Measurements from ENCODE around the gene TAS2R14. TPM values are rescaled to one million over a fixed set of nuclear protein-coding genes. Genes with fewer than 3 reads are reported as not detected.

TAS2R14 gene
- total RNA-seq, 6 experiments from 2014 or later, result 1.1 to 1.6 (median 1.5) TPM

GRCh38 chr12:10956085-10956484 is 17.0 kb upstream of the TAS2R14 start:
- no peak overlapping the region for H3K4me3 Mint-ChIP-seq
- peaks cover 49% of the 10 kb centered on the region for H3K4me1 Mint-ChIP-seq (ENCODE audit: low read depth)
- H3K9me3 Mint-ChIP-seq, result peaks cover 14% of the 10 kb centered on the region
- H3K27me3 Mint-ChIP-seq (ENCODE audit: insufficient read depth), result no peaks in the 10 kb centered on the region; the same call in 1 of the 2 replicates
- no peak for DNase-seq
- peaks cover 32% of the 10 kb centered on the region for H3K36me3 Mint-ChIP-seq (ENCODE audit: low read depth)
- H3K27ac Mint-ChIP-seq, result no peak overlapping the region
- TF ChIP-seq CTCF (IDR thresholded peaks at IDR 0.05), result no peak

GRCh38 chr12:10952645-10953044 is 13.6 kb upstream of the TAS2R14 start:
- Mint-ChIP-seq H3K9me3 (peaks cover 26% of the 10 kb centered on the region), H3K27ac (no peak overlapping the region), H3K27me3 (ENCODE audit: insufficient read depth) (no peaks in the 10 kb centered on the region; the same call in 1 of the 2 replicates), H3K36me3 (ENCODE audit: low read depth) (peaks cover 35% of the 10 kb centered on the region), H3K4me3 (no peak overlapping the region), H3K4me1 (ENCODE audit: low read depth) (peaks cover 34% of the 10 kb centered on the region)
- no peak for DNase-seq
- no peak for TF ChIP-seq CTCF (IDR thresholded peaks at IDR 0.05)

- no peak for DNase-seq
- Mint-ChIP-seq H3K9me3 (peaks cover 32% of the 10 kb centered on the region), H3K4me1 (ENCODE audit: low read depth) (peaks cover 30% of the 10 kb centered on the region), H3K4me3 (no peak overlapping the region), H3K27ac (no peak overlapping the region), H3K36me3 (ENCODE audit: low read depth) (peaks cover 29% of the 10 kb centered on the region), H3K27me3 (ENCODE audit: insufficient read depth) (no peaks in the 10 kb centered on the region)
- TF ChIP-seq CTCF (IDR thresholded peaks at IDR 0.05), result no peak
These were observed 4.1 kb upstream of the TAS2R14 start for GRCh38 chr12:10943167-10943566.

- Mint-ChIP-seq H3K36me3 (ENCODE audit: low read depth) (peaks cover 18% of the 10 kb centered on the region), H3K4me3 (no peak overlapping the region), H3K27ac (no peak overlapping the region), H3K9me3 (peaks cover 21% of the 10 kb centered on the region), H3K27me3 (ENCODE audit: insufficient read depth) (no peaks in the 10 kb centered on the region), H3K4me1 (ENCODE audit: low read depth) (peaks cover 30% of the 10 kb centered on the region)
- no peak for DNase-seq
- TF ChIP-seq CTCF (IDR thresholded peaks at IDR 0.05), result no peak
These were observed 3.0 kb upstream of the TAS2R14 start for GRCh38 chr12:10941916-10942607.

GRCh38 chr12:10941369-10941768 is 2.3 kb upstream of the TAS2R14 start:
- Mint-ChIP-seq H3K9me3 (peaks cover 14% of the 10 kb centered on the region), H3K4me1 (ENCODE audit: low read depth) (peaks cover 30% of the 10 kb centered on the region), H3K27me3 (ENCODE audit: insufficient read depth) (no peaks in the 10 kb centered on the region), H3K36me3 (ENCODE audit: low read depth) (peaks cover 11% of the 10 kb centered on the region), H3K4me3 (no peak overlapping the region), H3K27ac (no peak overlapping the region)
- TF ChIP-seq CTCF (IDR thresholded peaks at IDR 0.05), result no peak
- no peak for DNase-seq
